HUES48 (cell line): ENCODE measurements around the gene TACR2.
A peak's percentile ranks its signal among the peaks of the same experiment; 100 is the strongest.

Source experiments
- H3K27ac ChIP-seq: one replicate; pipeline ENCODE4 v1.7.0; 2013; ENCODE audit warnings: low read depth, low read length, inconsistent platforms
- H3K27me3 ChIP-seq: 2 replicates; pipeline ENCODE4 v1.6.1; 2013; ENCODE audit warnings: mild to moderate bottlenecking, low read length; ENCODE audit not compliant: control insufficient read depth, insufficient read depth
- H3K36me3 ChIP-seq: 2 replicates; pipeline ENCODE4 v1.6.1; 2013; ENCODE audit warnings: low read length; ENCODE audit not compliant: control insufficient read depth, insufficient read depth
- H3K4me1 ChIP-seq: 2 replicates; pipeline ENCODE4 v1.6.1; 2013; ENCODE audit warnings: mild to moderate bottlenecking, low read length; ENCODE audit not compliant: control insufficient read depth, insufficient read depth
- H3K4me3 ChIP-seq: 2 replicates; pipeline ENCODE4 v1.5.1; 2013; ENCODE audit warnings: mild to moderate bottlenecking, low read depth, low read length
- H3K9ac ChIP-seq: 2 replicates; pipeline ENCODE4 v1.6.1; 2013; ENCODE audit warnings: mild to moderate bottlenecking, low read depth, low read length, moderate library complexity
- H3K9me3 ChIP-seq: 2 replicates; pipeline ENCODE4 v1.6.1; 2013; ENCODE audit warnings: low read length; ENCODE audit not compliant: control insufficient read depth, insufficient read depth

The TACR2 gene

GRCh38 chr10:69407621-69408301, 9.0 kb downstream of the TACR2 start:
- Histone ChIP-seq H3K4me1 (peaks cover 3% of the 10 kb centered on the region; the same call in 1 of the 2 replicates), H3K36me3 (peaks cover 10% of the 10 kb centered on the region), H3K9ac (no peak overlapping the region), H3K27ac (no peak overlapping the region), H3K9me3 (no peaks in the 10 kb centered on the region), H3K4me3 (no peak overlapping the region), H3K27me3 (no peaks in the 10 kb centered on the region)

- no peaks in the 10 kb centered on the region for H3K9me3 ChIP-seq
- no peak overlapping the region for H3K9ac ChIP-seq
- peaks cover 3% of the 10 kb centered on the region; the same call in 1 of the 2 replicates for H3K4me1 ChIP-seq
- H3K4me3 ChIP-seq = no peak overlapping the region
- no peak overlapping the region for H3K27ac ChIP-seq
- H3K27me3 ChIP-seq = no peaks in the 10 kb centered on the region
- peaks cover 14% of the 10 kb centered on the region for H3K36me3 ChIP-seq
Measured at GRCh38 chr10:69406816-69407580, 9.7 kb downstream of the TACR2 start.

DNA sequence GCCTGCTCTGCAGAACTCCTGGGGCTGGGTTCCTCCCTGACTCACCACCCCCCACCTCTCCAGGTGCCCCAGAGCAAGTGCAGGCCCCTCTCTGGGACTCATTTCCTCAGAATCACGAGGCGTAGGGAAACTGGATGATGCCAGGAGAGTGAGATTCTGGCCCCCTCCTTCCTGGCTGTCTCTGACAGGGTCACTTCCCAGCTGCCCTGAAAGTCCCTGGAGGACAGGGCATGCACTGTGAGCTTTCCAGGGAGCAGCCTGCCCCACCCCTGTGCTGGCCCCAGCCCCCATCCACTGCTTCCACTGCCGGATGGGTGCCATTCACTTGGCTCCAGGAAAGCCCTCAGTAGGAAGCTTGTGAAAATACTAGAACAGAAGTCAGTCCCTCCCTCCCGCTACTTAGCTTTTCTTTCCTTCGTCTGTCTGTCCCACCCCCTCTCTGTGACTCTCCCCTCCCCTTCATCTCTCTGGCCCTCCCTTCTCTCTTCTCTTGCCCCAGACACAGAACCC, 10.4 kb downstream of the TACR2 start:
- Histone ChIP-seq H3K27ac (peak overlapping the region; percentile 51), H3K9ac (no peak overlapping the region), H3K27me3 (no peaks in the 10 kb centered on the region), H3K4me1 (peaks cover 3% of the 10 kb centered on the region; the same call in 1 of the 2 replicates), H3K4me3 (no peak overlapping the region), H3K36me3 (peaks cover 20% of the 10 kb centered on the region), H3K9me3 (no peaks in the 10 kb centered on the region)

DNA sequence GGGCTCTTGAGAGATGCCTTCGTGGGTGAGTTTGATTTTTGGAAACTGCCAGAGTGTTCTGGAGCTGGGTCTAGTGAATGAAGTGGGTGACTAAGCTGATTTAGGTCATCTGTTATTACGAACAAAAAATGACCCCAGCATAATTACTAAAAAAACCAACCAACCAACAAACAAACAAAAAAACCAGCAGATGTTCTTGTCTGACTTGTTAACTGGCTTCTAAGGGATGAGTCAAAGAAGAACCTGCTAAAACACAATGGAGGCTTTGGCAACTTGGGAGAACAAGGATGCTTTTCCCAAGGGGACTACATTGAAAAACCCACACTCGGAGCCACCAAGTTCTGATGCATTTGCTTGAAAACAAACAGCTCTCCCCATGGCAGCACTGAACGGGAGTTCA, 11.5 kb downstream of the TACR2 start:
- H3K27ac ChIP-seq = no peak overlapping the region
- no peak overlapping the region for H3K4me3 ChIP-seq
- H3K9ac ChIP-seq = no peak overlapping the region

DNA sequence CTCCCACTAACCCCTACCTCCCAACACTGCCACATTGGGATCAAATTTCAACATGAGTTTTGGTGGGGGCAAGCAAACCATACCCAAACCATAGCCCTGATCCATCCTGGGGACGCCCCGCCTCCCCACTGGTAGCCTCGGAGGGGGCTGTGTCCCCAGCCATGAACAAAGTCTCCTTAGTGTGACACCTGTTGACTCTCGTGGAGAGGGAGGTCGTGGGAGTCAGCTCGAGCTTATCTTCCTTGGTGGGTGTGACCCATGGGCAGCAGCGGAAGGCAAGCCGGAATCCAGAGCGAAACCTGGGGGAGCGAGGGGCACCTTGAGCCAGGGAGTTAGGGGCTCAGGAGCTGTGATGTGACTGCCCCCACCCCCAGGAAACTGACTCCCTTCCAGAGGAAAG, 11.9 kb downstream of the TACR2 start:
- Histone ChIP-seq H3K9ac (no peak overlapping the region), H3K27me3 (no peaks in the 10 kb centered on the region), H3K27ac (no peak overlapping the region), H3K36me3 (peaks cover 36% of the 10 kb centered on the region), H3K4me3 (no peak overlapping the region), H3K9me3 (no peaks in the 10 kb centered on the region), H3K4me1 (peaks cover 3% of the 10 kb centered on the region; the same call in 1 of the 2 replicates)

More for the DNA sequence above, 11.5 kb downstream of the TACR2 start:
- Histone ChIP-seq H3K9me3 (no peaks in the 10 kb centered on the region), H3K27me3 (no peaks in the 10 kb centered on the region), H3K4me1 (peaks cover 3% of the 10 kb centered on the region; the same call in 1 of the 2 replicates), H3K36me3 (peaks cover 31% of the 10 kb centered on the region)

DNA sequence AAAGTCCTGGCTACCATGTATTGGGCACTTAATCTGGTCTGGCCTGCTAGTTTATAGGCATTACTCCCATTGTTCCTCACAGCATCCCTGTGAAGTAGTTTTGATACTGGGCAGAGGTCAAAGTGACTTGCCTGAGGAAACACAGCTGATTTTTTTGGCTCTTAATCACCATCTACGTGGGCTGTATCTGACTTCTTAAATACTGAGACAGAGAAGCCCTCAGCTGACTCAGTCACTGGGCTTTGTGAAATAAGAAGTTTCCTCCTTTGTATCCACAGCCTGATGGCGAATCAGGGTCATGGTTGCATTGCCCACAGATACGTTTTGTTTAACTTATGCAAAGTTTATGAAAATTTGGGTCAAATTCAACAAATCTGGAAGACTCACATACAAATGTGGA, 13.2 kb downstream of the TACR2 start:
- no peaks in the 10 kb centered on the region for H3K27me3 ChIP-seq
- no peak overlapping the region for H3K4me3 ChIP-seq
- H3K27ac ChIP-seq = no peak overlapping the region
- H3K4me1 ChIP-seq = peaks cover 3% of the 10 kb centered on the region; the same call in 1 of the 2 replicates
- no peaks in the 10 kb centered on the region for H3K9me3 ChIP-seq
- peaks cover 47% of the 10 kb centered on the region for H3K36me3 ChIP-seq
- no peak overlapping the region for H3K9ac ChIP-seq

- H3K4me3 ChIP-seq = no peak overlapping the region
- H3K9me3 ChIP-seq = no peaks in the 10 kb centered on the region
- H3K36me3 ChIP-seq = peaks cover 51% of the 10 kb centered on the region
- H3K9ac ChIP-seq = no peak overlapping the region
- H3K27me3 ChIP-seq = no peaks in the 10 kb centered on the region
- no peak overlapping the region for H3K27ac ChIP-seq
- peaks cover 3% of the 10 kb centered on the region; the same call in 1 of the 2 replicates for H3K4me1 ChIP-seq
Measured at GRCh38 chr10:69403066-69403465, 13.7 kb downstream of the TACR2 start.

DNA sequence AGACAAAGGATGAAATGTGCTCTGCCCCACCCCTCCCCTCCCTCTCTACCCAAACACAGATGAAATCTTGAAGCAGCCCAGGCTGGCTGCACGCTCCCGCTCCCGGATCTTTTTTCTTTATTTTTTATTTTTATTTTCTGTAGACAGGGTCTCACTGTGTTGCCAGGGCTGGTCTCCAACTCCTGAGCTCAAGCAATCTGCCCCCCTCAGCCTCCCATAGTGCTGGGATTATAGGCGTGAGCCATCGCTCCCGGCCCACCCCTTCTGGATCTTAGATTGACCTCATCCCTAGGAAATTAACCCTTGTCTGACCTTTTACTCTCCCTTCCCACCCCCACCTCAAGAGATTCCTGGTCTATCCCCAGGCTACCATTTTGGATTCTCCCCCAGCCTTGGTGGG, 14.3 kb downstream of the TACR2 start:
- H3K9me3 ChIP-seq = no peaks in the 10 kb centered on the region
- H3K4me1 ChIP-seq = peaks cover 3% of the 10 kb centered on the region; the same call in 1 of the 2 replicates
- H3K9ac ChIP-seq = no peak overlapping the region
- H3K36me3 ChIP-seq = peaks cover 58% of the 10 kb centered on the region
- no peak overlapping the region for H3K27ac ChIP-seq
- no peak overlapping the region for H3K4me3 ChIP-seq
- H3K27me3 ChIP-seq = no peaks in the 10 kb centered on the region

DNA sequence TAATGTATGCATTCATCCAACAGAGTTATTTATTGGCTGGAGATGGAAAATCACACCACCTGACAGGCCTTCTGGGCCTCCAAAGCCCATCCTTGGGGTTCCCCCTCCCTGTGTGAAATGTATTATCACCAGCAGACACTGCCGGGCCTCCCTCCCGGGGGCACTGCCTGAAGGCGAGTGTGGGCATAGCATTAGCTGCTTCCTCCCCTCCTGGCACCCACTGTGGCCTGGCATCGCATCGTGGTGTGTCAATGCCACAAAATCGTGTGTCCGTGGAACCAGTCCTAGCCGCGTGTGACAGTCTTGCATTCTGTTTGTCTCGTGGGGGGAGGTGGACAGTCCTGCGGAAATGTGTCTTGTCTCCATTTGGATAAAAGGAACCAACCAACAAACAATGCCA, 15.3 kb downstream of the TACR2 start:
- Histone ChIP-seq H3K4me3 (no peak overlapping the region), H3K9me3 (no peaks in the 10 kb centered on the region), H3K36me3 (peaks cover 65% of the 10 kb centered on the region), H3K4me1 (no peaks in the 10 kb centered on the region), H3K9ac (no peak overlapping the region), H3K27ac (no peak overlapping the region), H3K27me3 (no peaks in the 10 kb centered on the region)

DNA sequence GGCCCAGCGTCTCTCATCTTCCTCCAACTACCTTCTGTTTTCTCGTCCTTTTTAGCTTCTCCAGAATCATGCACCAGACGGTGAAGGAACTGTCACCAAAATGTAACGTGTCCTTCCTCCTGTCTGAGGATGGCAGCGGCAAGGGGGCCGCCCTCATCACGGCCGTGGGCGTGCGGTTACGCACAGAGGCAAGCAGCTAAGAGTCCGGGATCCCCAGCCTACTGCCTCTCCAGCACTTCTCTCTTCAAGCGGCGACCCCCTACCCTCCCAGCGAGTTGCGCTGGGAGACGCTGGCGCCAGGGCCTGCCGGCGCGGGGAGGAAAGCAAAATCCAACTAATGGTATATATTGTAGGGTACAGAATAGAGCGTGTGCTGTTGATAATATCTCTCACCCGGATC, 15.8 kb downstream of the TACR2 start:
- H3K9ac ChIP-seq = no peak overlapping the region
- no peaks in the 10 kb centered on the region for H3K9me3 ChIP-seq
- no peaks in the 10 kb centered on the region for H3K27me3 ChIP-seq
- peaks cover 70% of the 10 kb centered on the region for H3K36me3 ChIP-seq
- no peak overlapping the region for H3K4me3 ChIP-seq
- no peaks in the 10 kb centered on the region for H3K4me1 ChIP-seq
- no peak overlapping the region for H3K27ac ChIP-seq

DNA sequence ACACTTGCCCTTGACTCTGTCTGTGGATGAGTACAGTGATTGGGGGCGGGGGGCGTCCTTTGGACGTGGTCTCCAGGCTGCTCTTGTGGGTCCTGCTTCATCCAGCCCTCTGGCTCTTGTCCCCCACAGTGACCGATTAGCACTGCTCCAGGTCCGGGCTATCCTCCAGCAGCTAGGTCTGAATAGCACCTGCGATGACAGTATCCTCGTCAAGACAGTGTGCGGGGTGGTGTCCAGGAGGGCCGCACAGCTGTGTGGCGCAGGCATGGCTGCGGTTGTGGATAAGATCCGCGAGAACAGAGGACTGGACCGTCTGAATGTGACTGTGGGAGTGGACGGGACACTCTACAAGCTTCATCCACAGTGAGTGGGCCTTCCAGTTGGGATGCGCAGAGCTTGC, 18.3 kb downstream of the TACR2 start:
- Histone ChIP-seq H3K27ac (no peak overlapping the region), H3K4me1 (no peaks in the 10 kb centered on the region), H3K36me3 (peaks cover 87% of the 10 kb centered on the region)

More for the DNA sequence above, 18.3 kb downstream of the TACR2 start:
- Histone ChIP-seq H3K9ac (no peak overlapping the region), H3K9me3 (no peaks in the 10 kb centered on the region), H3K4me3 (no peak overlapping the region), H3K27me3 (no peaks in the 10 kb centered on the region)
